ENCODE data around the gene ENPP1.

DNA sequence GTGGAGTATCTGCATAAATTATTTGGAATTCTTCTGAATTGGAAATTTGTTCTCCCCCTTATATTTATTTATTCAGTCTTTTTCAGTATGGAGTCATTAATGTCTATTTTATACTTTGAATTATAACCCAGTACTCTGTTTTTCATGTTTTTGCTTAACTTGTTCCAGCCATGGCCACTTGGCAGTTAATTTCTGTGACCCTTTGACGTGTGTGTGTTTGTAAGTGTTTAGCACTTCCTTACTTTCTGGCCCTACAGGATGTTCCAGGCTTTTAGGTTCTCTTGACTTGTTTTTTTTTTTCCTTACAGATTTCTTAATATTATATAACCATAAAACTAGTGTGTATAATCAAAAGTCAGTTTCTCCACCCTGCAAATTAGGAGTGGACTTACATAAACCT lies 24.1 kb downstream of the ENPP1 start:
- TF ChIP-seq, protein P1, sequence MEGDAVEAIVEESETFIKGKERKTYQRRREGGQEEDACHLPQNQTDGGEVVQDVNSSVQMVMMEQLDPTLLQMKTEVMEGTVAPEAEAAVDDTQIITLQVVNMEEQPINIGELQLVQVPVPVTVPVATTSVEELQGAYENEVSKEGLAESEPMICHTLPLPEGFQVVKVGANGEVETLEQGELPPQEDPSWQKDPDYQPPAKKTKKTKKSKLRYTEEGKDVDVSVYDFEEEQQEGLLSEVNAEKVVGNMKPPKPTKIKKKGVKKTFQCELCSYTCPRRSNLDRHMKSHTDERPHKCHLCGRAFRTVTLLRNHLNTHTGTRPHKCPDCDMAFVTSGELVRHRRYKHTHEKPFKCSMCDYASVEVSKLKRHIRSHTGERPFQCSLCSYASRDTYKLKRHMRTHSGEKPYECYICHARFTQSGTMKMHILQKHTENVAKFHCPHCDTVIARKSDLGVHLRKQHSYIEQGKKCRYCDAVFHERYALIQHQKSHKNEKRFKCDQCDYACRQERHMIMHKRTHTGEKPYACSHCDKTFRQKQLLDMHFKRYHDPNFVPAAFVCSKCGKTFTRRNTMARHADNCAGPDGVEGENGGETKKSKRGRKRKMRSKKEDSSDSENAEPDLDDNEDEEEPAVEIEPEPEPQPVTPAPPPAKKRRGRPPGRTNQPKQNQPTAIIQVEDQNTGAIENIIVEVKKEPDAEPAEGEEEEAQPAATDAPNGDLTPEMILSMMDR (conservative IDR thresholded peaks at IDR 0.05; ENCODE audit: low read length) = no peak
- no peak for TF ChIP-seq EZH2phosphoT487 (IDR thresholded peaks at IDR 0.05; ENCODE audit: borderline replicate concordance, low read depth, low read length)

Data from OCI-LY7 (cell line).